C1 segment of cervical spinal cord (tissue), 14 donors: ENCODE measurements around the gene FGGY.

Experiments
- DNase-seq, 14 donors: peaks; one replicate each; lab custom pipeline; 2025; lab: John Stamatoyannopoulos, UW

Gene FGGY

DNA sequence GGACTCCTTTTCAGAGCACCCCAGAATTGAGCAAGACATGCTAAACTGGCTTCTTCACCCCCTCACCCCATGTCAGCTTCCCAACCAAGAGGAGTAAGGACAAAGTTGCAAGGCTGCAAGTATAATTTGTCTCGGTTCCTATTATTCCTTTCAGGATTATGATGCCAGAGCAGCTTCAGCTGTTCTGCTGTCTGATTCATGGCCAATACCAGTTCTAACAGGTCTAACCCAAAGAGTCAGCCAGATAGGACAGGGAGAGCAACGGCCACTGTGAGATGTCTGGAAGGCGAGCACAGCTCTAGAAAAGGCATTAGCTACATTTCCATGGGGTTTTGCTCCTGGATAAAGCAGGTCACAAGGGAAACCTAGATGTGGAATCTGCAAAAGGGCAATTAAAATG lies 464.5 kb downstream of the FGGY start:
- no peak for DNase-seq

DNA sequence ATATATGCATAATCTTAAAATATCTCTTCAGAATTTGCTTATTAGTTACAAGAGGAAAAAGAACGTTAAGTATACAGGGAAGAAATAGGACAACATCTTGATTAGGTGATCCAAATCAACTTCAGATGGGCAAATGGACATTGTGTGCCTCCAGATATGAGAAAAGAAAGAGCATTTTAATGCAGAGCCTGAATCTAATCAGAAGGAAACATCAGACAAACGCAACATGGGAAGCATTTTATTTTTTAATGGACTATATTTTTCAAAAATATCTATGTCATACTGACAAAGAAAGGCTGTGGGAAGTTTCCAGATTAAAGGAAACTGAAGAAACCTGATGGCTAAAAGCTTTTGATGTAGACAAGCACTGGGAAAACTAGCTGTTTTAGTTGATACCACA lies 466.5 kb downstream of the FGGY start:
- no peak for DNase-seq

DNA sequence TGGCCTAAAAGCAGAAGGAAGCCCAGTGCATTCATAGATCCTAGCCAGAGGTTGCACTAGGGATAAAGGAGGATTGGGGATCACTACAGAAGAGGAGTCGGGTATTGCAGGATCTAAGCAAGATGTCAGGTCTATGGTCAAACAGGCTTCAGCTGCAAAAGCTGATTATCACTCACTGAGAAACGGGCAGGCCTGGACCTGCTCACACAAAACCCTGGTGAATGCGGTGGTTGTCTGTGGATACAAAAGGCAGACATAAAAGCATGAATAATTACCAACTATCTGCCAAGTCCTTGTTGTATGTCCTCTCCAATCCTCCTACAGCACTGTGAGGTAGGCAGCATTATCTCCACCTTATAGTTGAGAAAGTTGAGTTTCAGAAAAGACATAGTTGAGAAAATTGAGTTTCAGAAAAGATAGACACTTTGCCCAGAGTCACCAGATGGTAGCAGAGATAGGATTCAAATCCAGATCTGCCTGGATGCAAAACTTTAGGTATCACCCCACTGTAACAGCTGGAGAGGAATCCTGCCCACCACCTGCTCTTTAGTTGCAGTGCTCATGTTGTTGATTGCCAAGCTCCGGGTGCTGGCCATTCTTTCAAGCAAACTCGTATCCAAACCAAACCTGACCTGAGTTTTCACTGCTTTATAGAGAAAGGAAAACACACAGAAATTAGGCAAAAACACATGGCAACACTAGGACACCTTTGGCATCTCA lies 468.3 kb downstream of the FGGY start:
- no peak for DNase-seq

DNA sequence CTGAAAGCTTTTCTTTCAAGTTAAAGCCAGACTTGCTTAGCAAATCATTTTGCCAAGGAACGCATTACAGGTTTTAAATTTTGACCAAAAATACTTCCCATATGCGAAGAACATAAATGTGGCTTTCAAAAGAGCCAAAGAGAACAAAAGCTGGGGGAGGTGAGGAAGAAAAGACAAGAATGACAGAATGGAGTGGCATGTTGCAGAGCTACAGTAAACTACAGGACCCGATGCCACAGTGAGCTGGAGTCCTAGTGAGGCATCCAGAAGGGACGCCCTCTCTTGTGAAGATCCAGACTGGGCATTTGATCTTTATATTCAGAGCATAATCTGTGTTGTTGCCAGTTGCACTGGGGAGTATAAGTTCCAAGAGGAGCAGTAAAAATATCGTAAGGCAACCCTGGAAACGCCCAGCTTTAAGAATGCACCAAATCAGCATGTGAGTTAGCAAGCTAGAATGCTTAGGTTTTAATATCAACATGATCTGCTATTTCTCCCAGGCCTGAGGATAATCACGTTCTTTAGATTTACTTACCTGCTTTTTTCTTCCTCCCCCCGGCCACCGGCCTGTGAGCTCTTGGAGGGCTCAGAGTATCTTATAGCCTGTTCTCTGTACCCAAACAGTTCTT lies 469.4 kb downstream of the FGGY start:
- no peak for DNase-seq

DNA sequence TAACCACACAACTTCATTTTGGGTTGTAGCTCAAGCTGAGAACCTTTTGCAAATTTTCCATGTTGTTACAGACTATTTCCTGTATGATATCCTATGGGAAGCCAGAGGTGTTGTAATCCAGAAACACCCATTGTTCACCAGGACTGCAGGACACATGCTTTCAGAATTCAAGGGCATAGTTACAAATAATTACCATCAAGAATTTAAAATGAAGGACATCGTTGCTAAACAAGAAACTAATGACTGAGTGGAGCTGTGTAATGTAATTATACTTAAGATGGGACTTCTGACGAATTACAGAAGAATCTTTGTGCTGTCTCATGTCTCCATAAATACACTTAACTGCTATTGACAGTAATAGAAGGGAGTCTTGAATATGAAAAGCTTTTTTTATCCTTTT lies 470.2 kb downstream of the FGGY start:
- no peak for DNase-seq

DNA sequence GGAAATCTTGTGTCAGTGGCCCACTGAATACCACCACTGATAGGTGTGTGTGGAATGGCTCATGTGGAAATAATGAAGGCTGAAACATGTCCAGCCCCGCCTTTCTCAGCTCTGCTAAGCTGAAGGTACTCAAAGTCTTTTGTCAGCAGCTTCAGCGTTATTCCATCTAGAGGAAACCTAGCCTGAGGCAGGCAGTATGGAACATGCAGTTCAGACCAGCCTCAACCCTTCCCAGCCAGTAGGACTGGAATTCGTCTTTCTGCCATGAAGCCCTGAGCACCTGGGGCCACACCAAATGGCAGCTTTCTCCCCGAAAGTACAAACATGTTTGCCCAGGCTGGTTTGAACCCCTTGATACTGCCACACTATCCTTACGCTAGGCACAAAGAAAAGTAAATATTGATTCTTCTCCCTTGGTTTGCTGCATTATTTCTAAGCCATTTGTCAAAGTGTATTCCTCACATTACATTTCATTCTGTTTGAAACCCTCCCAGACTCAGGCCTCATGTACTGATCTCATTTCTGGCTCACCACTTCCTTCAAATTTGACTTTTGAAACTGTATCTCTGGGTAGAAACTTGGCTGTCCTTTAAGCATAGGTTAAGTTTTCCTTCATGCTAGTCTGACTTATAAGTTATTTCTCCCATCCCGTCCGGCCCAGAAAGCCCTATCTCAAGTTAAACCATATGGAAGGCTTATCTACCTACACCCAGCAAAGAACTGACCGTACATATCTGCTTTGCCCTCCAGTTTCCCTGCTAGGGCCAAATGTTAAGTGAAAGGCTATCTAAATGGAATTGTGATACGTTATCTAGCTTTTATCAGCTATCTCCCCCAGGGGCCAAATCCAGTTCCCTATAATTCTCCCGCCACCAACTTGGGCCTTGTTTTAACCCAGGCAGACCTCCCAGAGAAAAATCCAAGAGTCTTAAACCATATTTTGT lies 472.2 kb downstream of the FGGY start:
- DNase-seq: no peak

DNA sequence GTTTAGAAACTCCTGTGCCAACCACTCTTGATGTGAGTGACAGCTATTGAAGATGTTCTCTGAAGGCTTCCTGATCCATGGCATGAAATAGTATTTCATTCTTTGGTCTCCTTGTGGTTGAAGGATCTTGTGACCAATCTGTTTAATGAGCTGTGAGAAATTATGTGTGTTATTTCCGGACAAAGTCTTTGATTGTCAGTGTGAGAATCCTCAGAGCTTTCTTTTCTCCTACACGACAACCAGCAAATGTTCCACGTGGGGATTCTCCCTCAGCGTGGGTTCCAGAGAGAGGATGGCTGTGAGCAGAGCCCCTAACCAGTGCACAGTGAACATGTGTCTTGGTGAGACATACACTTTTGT lies 472.8 kb downstream of the FGGY start:
- DNase-seq: no peak

DNA sequence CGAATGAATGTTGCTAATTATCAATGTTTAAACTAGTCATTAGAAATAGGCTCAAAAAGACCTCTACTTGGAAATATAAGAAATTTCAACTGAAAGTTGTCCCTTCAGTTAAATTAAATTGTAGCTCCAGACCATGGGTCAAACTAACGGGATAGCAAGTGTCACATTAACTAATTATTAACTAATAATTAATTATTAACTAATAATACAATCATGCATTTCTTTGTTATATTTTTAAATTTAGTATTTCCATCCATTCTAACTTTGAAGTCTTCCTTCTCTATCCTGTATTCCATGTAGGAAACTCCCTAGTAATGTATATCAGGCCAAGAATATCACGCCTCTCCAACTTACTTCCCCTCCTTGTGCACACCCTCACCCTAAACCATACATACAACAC lies 474.5 kb downstream of the FGGY start:
- no peak for DNase-seq

DNA sequence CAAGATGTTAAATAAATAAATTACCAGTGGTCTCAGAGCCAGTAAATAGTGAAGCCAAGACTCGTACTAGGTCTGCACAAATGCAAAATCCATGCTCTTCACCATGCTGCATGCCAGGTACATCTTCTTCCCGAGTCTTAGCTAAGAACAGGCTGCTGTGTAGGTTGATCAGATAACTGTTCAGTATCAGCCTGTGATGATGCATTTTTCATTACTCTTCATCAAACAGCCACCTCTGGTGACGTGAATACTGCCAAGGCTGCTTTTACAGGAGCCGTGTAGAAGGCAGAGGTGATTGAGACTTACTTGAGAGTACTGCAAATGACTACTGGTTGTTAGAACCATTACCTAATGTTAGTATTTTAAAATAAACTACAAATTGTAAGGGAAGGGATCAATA lies 478.6 kb downstream of the FGGY start:
- no peak for DNase-seq

DNA sequence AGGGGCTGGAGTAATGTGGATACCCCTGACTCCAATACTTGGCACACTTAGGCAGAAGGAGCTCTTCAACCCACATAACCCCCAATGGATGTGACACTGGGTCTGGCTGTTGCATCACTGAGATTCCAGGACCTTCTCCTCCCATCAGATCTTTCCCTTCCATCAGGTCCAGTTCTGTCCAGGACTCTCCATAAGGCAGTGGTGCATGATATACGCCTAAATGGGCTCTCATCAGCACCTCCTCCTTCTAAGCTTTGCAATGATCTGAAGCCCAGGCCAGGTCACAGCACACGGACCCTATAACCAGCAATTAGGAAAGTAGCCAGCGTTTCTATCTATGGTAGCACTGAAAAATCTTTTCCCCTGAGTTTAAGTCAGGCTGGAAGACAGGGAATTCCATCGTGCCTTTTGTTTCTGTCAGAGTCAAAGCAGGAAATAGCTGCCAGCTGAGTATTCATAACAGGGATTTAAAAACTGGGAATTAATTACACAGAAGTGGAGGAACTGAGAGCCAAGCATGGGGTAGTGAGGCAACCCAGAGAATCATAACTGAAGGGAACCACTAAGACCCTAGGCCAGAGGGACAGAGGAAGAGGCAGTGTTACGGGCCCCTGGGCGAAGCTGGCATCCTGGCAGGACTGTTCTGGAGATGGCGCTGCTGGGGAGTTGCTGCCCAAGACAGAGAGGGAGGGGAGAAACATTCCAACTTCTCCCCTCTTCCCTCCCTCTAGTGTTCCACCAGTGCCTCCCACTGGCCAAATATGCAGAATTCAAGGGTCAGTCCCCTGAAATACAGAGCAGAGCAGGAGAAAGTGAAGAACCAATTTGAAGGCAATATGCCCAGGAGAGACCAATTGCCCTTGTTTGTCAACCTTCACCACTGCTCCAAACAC lies 480.3 kb downstream of the FGGY start:
- DNase-seq: no peak

DNA sequence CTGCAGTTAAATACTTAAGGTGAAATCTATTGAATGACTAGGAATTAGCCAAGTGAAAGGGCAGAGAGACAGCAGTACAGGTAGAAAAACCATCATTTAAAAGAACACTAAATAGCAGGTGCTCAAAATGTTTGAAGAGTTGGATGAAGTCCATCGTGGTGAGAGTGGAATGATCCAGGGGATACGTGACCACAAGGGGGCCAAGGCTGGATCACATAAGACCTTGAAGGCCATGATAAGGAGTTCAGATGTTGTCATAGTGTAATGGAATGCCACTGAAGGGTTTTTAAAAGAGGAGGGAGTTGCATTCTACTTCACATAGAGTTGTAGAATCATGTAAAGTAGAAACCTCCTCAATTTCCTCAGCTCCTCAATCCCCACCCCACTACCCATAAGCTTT lies 483.1 kb downstream of the FGGY start:
- DNase-seq: no peak

DNA sequence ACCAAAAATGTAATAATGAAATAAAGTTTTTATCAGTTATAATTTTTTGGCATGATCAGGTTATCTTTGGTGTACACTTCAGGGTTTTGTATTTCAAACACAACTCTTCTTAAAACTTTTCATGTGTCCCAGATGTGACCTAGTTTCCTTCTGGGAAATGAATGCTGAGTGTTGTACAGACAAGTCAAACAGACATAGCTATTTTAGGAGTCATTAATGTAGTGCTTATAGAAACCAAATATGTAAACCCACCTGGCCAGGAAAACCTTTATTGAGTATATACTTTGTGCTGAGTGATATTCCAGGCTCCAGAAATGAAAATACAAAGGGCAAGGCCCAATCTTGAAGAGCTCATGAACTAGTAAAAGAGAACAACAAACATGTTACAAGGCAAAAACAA lies 491.9 kb downstream of the FGGY start:
- no peak for DNase-seq

DNA sequence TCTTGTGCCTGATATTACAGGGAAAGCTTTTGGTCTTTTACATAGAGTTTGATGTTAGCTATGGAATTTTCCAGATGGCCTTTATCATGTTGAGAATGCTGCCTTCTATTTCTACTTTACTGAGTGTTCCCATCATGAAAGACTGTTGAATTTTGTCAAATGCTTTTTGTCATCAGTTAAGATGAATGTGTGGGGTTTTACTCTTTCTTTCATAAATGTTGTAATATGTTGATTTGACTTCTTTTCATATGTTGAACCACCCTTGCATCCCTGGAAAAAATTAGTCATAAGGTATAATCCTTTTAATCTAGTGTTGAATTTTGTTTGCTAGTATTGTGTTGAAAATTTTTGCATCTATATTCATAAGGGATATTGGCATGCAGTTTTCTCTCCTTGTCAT lies 501.7 kb downstream of the FGGY start:
- DNase-seq: no peak

DNA sequence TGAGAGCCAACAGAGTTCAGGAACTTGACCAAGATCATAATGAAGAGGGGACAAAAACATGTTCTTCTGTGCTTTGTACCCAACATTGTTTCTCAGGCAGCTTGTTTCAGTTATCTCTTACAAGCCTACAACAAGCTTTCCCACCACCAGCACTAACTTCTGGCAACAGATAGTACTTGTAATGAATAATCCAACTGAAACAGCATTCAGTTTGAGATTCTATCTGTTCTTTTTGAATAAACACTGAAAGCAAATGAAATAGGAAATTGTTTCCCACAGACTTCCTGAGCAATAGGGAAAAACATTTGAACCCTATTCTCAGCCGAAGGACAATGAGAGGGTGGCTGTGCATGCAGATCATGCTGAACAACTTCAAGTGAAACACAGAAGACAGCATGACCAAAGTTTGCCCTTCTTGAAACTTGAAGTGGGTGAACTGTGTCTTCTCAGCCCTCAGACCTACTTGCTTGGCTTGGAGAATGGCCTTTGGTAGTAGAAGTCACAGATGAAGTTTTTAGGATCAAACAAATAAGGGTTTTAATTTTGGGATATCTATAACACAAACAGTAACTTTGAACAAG lies 506.7 kb downstream of the FGGY start:
- DNase-seq: no peak

DNA sequence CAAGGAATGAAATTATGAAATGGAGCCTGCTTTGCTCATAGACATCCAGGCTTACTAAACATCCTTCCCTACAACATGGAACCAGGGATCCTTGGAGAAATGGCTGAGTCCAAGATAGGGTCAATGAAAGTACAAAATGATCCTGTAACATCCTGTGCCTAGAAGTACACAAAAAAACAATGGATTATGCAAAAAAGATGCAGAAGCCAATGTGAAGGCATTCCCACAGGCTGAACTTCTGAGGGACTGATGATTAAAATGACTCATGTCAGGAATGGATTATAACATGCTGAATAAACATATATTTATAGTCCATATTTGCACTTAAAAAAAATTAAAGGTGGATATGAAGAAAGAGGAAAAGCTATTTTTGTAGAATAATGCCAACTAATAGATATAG lies 507.4 kb downstream of the FGGY start:
- no peak for DNase-seq

DNA sequence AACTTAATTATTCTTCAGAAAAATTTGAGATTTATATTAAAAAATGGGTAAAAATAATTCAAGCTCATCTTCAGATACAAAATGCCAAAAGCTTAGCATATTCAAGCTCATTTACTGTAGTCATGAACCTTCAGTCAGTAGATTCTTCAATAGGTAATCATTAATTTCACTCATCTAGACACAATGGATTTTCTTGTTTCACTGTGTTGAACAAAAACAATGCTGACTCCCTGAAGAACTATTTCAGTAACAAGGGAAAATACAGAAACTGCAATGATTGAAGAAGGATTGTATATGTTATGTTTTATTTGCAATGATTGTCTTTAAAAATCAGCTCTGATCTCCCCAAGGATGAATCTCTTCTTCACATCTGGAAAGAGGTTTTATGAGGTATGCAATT lies 508.7 kb downstream of the FGGY start:
- DNase-seq: no peak
